Activated CD4-positive, CD25-positive, alpha-beta regulatory T cell treated with anti-CD3 and anti-CD28 coated beads, Interleukin-2, amount 50 U/mL, for 16 hours (primary cell): Measurements from ENCODE around the gene GALC.

ENCODE experiments used
- DNase-seq: peaks from one replicate; pipeline ENCODE4 v3.0.0-alpha.2; 2020; ENCODE audit warnings: low read depth, low spot score

The GALC gene

GRCh38 chr14:87960013-87960787 lies 32.8 kb downstream of the GALC start:
- no peak for DNase-seq

- DNase-seq = no peak
These were observed 37.5 kb downstream of the GALC start for GRCh38 chr14:87955501-87955900.

GRCh38 chr14:87952307-87953094 lies 40.5 kb downstream of the GALC start:
- no peak for DNase-seq

GRCh38 chr14:87944987-87945604 lies 47.9 kb downstream of the GALC start:
- DNase-seq = no peak

GRCh38 chr14:87940894-87941293 lies 52.1 kb downstream of the GALC start:
- DNase-seq = no peak

GRCh38 chr14:87940382-87940781 lies 52.6 kb downstream of the GALC start:
- no peak for DNase-seq

- DNase-seq = no peak
These were observed 57.1 kb downstream of the GALC start for GRCh38 chr14:87935886-87936285.

- DNase-seq = no peak
These were observed 57.7 kb downstream of the GALC start for GRCh38 chr14:87935081-87935828.

GRCh38 chr14:87934185-87934584 lies 58.8 kb downstream of the GALC start:
- DNase-seq = no peak

- DNase-seq = no peak
These were observed 76.1 kb downstream of the GALC start for GRCh38 chr14:87916886-87917275.

- no peak for DNase-seq
These were observed 76.7 kb downstream of the GALC start for GRCh38 chr14:87916103-87916885.

- DNase-seq = no peak
These were observed 84.4 kb downstream of the GALC start for GRCh38 chr14:87908550-87908949.

- DNase-seq = no peak
These were observed 91.3 kb downstream of the GALC start for GRCh38 chr14:87901652-87902051.

GRCh38 chr14:87901236-87901635 lies 91.7 kb downstream of the GALC start:
- no peak for DNase-seq

- DNase-seq = no peak
These were observed 93.8 kb downstream of the GALC start for GRCh38 chr14:87899228-87899627.

- no peak for DNase-seq
These were observed 94.7 kb downstream of the GALC start for GRCh38 chr14:87898301-87898700.

- no peak for DNase-seq
These were observed 96.3 kb downstream of the GALC start for GRCh38 chr14:87896393-87897380.

- DNase-seq = no peak
These were observed 98.1 kb downstream of the GALC start for GRCh38 chr14:87894920-87895319.

GRCh38 chr14:87892763-87893162 lies 100.2 kb downstream of the GALC start:
- no peak for DNase-seq
